IPS-18a (cell line): ENCODE results near the gene ZC3H12D.
"Not testable (repeated sequence)": the region's sequence is repeated elsewhere in the genome, so short reads cannot be mapped to it uniquely, and the experiment has no call there.

ENCODE experiments used
- H3K27ac ChIP-seq: one replicate; pipeline ENCODE4 v1.5.1; 2013; ENCODE audit warnings: low read length
- H3K27me3 ChIP-seq: one replicate; pipeline ENCODE4 v1.6.1; 2013; ENCODE audit warnings: mild to moderate bottlenecking, low read length; ENCODE audit not compliant: control insufficient read depth, insufficient read depth
- H3K36me3 ChIP-seq: one replicate; pipeline ENCODE4 v1.6.1; 2013; ENCODE audit warnings: low read depth, low read length; ENCODE audit not compliant: control insufficient read depth
- H3K4me1 ChIP-seq: one replicate; pipeline ENCODE4 v1.6.1; 2013; ENCODE audit warnings: low read depth, low read length; ENCODE audit not compliant: control insufficient read depth
- H3K4me3 ChIP-seq: one replicate; pipeline ENCODE4 v1.5.1; 2013; ENCODE audit warnings: low read length
- H3K9ac ChIP-seq: one replicate; pipeline ENCODE4 v1.6.1; 2013; ENCODE audit warnings: mild to moderate bottlenecking, low read length, moderate library complexity
- H3K9me3 ChIP-seq: one replicate; pipeline ENCODE4 v1.6.1; 2013; ENCODE audit warnings: low read depth, low read length; ENCODE audit not compliant: control insufficient read depth

Gene ZC3H12D

DNA sequence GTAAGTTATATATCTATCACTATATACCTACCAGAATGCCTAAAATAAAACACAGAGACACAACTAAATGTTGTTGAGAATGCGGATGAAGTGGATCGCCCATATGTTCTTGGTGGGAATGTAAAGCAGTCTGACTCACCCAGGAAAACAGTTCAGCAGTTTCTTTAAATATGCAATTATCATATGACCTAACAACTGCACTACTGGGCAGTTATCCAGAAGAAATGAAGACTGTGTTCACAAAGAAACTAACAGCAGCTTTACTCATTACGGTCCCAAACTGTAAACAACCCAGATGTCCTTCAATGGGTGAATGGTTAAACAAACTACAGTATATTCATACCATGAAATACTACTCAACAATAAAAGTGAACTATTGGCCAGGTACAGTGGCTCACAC lies 14.3 kb upstream of the ZC3H12D start:
- H3K9ac ChIP-seq: no peak overlapping the region
- H3K27ac ChIP-seq: no peak overlapping the region
- no peaks in the 10 kb centered on the region for H3K9me3 ChIP-seq
- H3K27me3 ChIP-seq: no peaks in the 10 kb centered on the region
- no peaks in the 10 kb centered on the region for H3K4me1 ChIP-seq
- H3K36me3 ChIP-seq: no peaks in the 10 kb centered on the region
- H3K4me3 ChIP-seq: no peak overlapping the region

DNA sequence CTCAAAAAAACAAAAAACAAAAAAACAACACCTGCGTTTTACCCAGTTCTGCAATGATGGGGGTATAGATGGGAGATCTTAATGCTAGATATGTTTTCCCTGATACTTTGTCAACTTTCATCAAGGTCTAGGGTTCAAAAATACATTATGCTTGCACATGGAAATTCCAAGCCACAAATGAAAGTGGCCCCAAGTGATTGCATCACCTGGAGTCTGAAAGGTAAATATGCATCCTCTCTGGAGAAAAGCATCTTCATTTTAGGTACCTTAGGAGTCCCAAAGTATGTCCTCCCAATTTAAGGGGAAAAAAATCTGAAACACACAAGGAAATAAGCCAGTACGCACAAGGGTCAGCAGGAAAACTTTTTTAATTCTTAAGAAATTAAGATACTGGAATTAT lies 12.6 kb upstream of the ZC3H12D start:
- no peaks in the 10 kb centered on the region for H3K9me3 ChIP-seq
- H3K27me3 ChIP-seq: no peaks in the 10 kb centered on the region
- no peak overlapping the region for H3K27ac ChIP-seq
- no peaks in the 10 kb centered on the region for H3K4me1 ChIP-seq
- H3K4me3 ChIP-seq: no peak overlapping the region
- H3K9ac ChIP-seq: no peak overlapping the region
- H3K36me3 ChIP-seq: no peaks in the 10 kb centered on the region

DNA sequence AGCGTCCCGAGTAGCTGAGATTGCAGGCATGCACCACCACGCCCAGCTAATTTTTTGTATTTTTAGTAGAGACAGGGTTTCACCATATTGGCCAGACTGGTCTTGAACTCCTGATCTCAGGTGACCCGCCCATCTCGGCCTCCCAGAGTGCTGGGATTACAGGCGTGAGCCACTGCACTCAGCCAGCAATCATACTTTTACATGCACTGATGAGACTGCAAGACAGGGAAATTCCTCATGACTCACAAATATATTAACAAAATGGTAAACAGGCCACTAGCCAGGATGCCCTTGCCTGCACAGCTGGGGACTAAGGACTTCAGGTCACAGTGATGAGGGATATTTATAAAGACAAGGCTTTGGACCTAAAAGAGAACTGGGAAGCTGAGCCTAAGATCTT lies 11.8 kb upstream of the ZC3H12D start:
- H3K27ac ChIP-seq, H3K9ac ChIP-seq, H3K4me1 ChIP-seq, H3K9me3 ChIP-seq, H3K4me3 ChIP-seq, H3K36me3 ChIP-seq, H3K27me3 ChIP-seq: not testable (repeated sequence)

DNA sequence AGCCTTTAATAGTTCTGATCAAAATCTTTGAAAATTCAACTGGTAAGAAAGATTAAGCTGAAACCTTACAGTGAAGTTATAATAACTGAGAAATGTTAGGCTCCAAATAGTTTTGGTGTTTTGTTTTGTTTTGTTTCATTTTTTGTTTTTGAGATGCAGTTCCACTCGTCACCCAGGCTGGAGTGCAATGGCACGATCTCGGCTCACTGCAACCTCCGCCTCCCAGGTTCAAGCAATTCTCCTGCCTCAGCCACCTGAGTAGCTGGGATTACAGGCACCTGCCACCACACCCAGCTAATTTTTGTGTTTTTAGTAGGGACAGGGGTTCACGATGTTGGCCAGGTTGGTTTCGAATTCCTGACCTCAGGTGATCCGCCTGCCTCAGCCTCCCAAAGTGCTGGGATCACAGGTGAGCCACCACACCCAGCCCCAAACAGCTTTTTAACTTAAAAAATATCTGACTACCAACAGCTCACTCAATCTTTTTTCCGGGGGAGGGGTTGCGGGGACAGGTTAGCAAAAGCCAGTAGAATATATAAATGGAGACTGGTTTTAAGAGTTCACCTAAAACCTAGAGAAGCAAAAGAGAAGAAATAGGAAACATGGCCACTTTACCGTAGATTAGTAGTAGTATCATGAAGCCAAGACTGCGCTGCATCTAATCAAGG lies 10.7 kb upstream of the ZC3H12D start:
- not testable (repeated sequence) for H3K4me3 ChIP-seq, H3K4me1 ChIP-seq, H3K9me3 ChIP-seq, H3K36me3 ChIP-seq, H3K27ac ChIP-seq, H3K27me3 ChIP-seq, H3K9ac ChIP-seq

DNA sequence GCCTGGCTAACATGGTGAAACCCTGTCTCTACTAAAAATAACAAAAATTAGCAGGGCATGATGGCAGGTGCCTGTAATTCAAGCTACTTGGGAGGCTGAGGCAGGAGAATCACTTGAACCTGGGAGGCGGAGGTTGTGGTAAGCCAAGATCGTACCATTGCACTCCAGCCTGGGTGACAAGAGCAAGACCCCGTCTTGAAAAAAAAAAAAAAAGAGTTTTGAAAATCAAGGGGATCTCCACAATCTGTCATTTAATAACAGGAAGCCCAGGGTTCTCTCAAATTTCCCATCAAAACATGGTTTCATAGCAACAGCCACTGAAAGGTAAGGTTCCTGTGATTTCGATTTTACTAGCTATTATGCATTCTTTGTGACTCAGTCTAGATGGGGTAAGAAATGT lies 10.0 kb upstream of the ZC3H12D start:
- not testable (repeated sequence) for H3K9me3 ChIP-seq

DNA sequence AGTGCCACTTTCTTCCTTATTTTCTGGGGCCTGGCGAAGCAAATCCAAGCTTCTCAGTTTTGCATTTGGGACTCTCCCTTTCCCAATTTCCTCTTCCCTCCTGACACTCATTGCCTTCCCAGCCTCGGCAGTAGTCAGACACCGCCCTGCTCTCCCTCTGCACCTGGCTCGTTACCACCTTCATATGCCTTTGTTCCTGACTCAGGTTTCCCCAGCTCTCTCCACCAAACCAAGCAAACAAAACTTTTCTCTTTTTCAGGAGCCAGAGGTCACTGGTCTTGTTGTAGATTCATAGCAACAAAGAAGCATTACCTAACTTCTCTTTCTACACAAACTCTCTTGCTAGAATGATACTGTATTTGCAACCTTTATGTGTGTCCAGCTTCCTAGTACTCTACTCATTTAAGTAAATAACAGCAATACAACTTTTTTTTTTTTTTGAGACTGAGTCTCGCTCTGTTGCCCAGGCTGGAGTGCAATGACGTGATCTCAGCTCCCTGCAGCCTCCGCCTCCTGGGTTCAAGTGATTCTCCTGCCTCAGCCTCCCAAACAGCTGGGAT lies 9.0 kb upstream of the ZC3H12D start:
- Histone ChIP-seq H3K4me1 (no peaks in the 10 kb centered on the region), H3K4me3 (no peak overlapping the region), H3K27ac (no peak overlapping the region)

More for the DNA sequence above, 10.0 kb upstream of the ZC3H12D start:
- not testable (repeated sequence) for H3K27ac ChIP-seq, H3K36me3 ChIP-seq, H3K27me3 ChIP-seq, H3K4me1 ChIP-seq, H3K4me3 ChIP-seq, H3K9ac ChIP-seq

DNA sequence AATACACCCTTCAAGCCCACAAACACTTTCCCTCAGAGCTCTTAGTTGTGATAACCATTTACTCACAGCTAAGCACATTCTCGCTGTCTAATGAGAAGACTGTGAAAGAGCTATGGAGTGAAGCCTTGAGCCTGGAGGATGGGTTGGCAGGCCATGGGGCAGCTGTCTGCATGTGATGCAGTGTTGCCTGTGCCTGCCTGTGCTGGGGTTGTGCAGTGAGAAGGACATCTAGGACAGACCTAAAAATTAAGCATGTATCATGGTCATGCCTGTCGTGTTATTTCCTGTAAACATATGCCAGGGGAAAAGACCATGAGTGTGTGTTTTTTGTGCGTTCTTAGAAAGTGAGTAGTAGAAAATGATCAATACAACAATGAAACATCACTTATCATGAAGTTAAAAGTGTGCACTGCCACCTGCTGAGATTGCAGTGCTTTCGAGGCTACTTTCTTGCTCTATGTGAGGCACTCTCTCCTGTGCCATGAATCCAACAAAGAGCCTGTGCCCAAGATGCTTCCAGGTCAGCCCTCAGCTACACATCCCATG lies 8.1 kb upstream of the ZC3H12D start:
- no peak overlapping the region for H3K27ac ChIP-seq
- no peaks in the 10 kb centered on the region for H3K36me3 ChIP-seq
- H3K9ac ChIP-seq: no peak overlapping the region
- no peaks in the 10 kb centered on the region for H3K9me3 ChIP-seq
- no peaks in the 10 kb centered on the region for H3K27me3 ChIP-seq
- no peaks in the 10 kb centered on the region for H3K4me1 ChIP-seq
- H3K4me3 ChIP-seq: no peak overlapping the region

More for the DNA sequence above, 9.0 kb upstream of the ZC3H12D start:
- Histone ChIP-seq H3K9ac (no peak overlapping the region), H3K27me3 (no peaks in the 10 kb centered on the region), H3K36me3 (no peaks in the 10 kb centered on the region), H3K9me3 (no peaks in the 10 kb centered on the region)

DNA sequence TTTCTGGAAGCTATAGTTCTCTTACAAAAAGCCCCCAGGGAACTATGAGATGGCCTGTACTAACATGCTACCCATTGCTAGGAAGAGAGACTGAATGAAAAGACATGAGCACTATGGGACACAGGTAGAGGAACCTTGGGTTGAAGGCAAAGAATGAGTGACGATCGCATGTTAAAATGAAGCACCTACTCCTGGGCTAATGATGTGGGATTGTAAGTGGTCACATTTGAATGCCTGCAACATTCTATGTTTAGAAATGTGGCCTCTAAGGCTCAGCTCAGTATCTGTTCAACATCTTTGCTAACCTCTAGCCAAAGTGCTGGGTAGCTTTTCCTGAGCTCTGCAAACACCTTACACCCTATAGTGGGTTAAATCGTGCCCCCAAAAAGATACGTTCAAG lies 5.2 kb upstream of the ZC3H12D start:
- no peak overlapping the region for H3K27ac ChIP-seq
- H3K4me1 ChIP-seq: no peaks in the 10 kb centered on the region
- H3K9me3 ChIP-seq: no peaks in the 10 kb centered on the region

DNA sequence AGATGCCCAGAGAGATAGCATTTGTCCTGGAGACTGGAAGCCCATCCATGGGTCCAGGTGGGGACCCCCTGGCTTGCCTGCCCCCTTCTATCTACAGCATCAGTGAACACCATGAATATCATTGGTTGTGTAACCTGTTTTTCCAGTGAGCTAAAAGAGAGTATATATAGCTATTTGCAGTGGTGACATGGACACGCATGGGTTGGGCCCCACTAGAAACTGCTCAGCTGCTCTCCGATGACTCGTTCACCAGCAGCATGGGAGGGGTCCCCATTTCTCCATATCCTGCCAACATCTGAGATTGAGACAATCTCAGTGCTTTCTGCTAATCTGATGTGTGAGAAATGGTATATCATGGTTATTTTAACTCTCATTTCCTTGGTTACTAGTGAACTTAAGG lies 4.0 kb upstream of the ZC3H12D start:
- Histone ChIP-seq H3K9ac (no peak overlapping the region), H3K36me3 (no peaks in the 10 kb centered on the region), H3K9me3 (no peaks in the 10 kb centered on the region), H3K4me1 (no peaks in the 10 kb centered on the region), H3K27me3 (no peaks in the 10 kb centered on the region), H3K27ac (no peak overlapping the region), H3K4me3 (no peak overlapping the region)

More for the DNA sequence above, 5.2 kb upstream of the ZC3H12D start:
- Histone ChIP-seq H3K27me3 (no peaks in the 10 kb centered on the region), H3K9ac (no peak overlapping the region), H3K36me3 (no peaks in the 10 kb centered on the region), H3K4me3 (no peak overlapping the region)

DNA sequence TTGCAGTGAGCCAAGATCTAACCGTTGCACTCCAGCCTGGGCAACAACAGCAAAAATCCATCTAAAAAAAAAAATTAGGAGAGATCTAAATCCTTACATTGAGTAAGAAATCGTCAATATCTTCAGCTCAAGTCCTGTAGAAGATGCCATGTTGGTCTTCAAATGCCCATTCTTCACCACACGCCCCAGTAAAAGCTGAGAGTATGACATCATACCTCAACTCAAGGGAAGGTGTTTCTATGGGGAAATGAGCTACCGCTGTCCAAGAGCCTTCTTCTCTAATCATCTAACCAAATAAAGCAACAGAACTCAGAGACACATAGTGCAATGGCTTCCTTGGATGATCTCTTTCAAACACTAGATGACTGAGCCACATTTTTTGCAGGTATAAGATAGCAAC lies 2.5 kb upstream of the ZC3H12D start:
- H3K36me3 ChIP-seq: no peaks in the 10 kb centered on the region
- no peak overlapping the region for H3K4me3 ChIP-seq
- no peaks in the 10 kb centered on the region for H3K4me1 ChIP-seq
- H3K27ac ChIP-seq: no peak overlapping the region
- H3K27me3 ChIP-seq: no peaks in the 10 kb centered on the region
- H3K9ac ChIP-seq: no peak overlapping the region
- no peaks in the 10 kb centered on the region for H3K9me3 ChIP-seq

DNA sequence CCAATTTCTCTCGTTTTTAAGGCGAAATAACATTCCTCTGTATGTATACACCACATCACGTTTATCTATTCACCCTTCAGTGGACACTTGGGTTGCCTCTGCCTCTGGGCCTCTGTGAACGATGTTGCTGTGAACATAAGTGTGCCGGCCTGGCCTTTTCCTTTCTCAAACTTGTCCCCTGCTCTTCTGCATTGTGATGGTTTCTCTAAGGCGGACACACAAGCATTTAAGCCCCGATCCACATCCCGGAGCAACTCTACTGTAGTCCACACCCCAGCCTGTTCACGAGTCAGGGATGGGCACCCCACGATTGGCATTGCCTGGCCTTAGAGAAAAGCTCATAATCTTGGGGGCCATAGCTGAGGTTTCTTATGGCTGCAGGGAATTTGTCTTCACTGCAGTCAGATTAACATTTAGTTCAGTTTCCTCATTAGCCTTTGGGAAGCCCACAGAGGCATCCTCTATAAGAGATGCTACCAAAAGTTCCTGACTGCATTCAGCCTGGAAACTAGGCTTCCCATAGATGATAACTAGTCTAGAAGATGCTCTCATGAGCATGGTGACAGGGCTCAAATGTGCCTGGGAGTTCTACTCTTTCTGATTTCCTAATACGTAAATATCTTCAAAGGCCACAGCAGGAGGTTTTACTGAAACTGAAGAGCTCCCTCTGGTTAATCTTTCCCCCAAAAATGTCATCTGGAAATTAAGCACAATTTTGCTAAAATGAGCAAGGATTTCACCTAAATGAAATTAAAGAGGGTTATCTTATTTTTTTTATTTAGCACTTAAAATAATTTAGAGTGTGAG lies 762 bp downstream of the ZC3H12D start:
- Histone ChIP-seq H3K9me3 (no peaks in the 10 kb centered on the region), H3K36me3 (no peaks in the 10 kb centered on the region), H3K4me1 (no peaks in the 10 kb centered on the region), H3K27me3 (no peaks in the 10 kb centered on the region), H3K27ac (no peak overlapping the region), H3K9ac (no peak overlapping the region), H3K4me3 (no peak overlapping the region)
